Stimulated activated CD8-positive, alpha-beta memory T cell treated with anti-CD3 and anti-CD28 coated beads, Interleukin-4, amount 100 ng/mL, for 4 hours (primary cell): ENCODE measurements around the gene OR3A1.
"Not testable (repeated sequence)": the region's sequence is repeated elsewhere in the genome, so short reads cannot be mapped to it uniquely, and the experiment has no call there.

Experiments used
- DNase-seq, 2 donors: peaks; one replicate each; pipeline ENCODE4 v3.0.0-alpha.2; 2020; ENCODE audit warnings: low read depth in 2 of 2, low spot score in 1 of 2

The OR3A1 gene, protein sequence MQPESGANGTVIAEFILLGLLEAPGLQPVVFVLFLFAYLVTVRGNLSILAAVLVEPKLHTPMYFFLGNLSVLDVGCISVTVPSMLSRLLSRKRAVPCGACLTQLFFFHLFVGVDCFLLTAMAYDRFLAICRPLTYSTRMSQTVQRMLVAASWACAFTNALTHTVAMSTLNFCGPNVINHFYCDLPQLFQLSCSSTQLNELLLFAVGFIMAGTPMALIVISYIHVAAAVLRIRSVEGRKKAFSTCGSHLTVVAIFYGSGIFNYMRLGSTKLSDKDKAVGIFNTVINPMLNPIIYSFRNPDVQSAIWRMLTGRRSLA

DNA sequence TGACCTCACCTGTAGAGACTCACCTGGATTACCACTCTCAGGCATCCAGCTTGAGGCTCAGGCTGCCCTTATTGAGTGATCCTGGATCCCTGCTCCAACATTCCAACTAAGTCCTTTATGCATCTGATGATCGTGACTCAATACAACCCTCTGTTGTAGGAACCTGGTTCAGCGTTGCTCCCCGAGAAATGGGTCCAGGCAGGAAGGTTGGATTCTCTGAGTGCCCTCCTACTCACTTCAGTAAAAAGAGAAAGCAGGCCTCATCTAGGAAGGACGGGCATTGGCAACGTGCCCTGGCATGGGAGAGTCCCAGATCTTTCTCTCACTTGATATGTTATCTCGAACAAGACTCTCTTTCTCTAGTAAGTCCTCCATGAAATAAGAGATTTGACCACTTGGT is at the start of gene OR3A1:
Gene OR3A1 (minus strand): TSS at position 101 of the 400 bp plus-strand sequence. CDS start 5,778 bp downstream, outside the sequence.
- no peak for DNase-seq

DNA sequence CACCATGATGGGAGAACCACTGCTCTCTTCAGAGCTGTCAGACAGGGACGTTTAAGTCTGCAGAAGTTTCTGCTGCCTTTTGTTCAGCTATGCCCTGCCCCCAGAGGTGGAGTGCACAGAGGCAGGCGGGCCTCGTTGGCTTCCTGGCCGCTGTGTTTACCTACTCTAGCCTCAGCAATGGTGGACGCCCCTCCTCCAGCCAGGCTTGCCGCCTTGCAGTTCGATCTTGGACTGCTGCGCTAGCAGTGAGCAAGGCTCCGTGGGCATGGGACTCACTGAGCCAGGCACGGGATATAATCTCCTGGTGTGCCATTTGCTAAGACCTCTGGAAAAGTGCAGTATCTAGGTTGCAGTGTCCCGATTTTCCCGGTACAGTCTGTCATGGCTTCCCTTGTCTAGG is 44.6 kb upstream of the OR3A1 start:
- DNase-seq = not testable (repeated sequence)

DNA sequence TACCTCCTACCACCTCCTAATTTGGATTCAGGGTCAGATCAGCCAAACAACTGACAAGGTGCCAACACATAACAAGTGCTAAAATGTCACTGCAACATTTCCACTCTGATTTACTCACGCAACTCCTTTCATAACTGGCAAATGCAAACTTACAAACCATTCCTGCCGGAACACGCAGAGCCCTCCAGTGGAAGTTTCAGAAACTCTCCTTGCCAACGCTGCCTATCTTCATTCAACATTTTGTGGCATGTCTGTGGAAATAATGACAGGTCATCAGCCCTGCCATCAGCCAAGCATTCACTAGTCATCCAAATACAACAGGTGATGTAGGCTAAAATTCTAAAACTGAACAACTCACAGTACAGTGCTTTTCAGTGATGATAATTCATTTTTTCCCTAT is 37.7 kb upstream of the OR3A1 start:
- DNase-seq = no peak

DNA sequence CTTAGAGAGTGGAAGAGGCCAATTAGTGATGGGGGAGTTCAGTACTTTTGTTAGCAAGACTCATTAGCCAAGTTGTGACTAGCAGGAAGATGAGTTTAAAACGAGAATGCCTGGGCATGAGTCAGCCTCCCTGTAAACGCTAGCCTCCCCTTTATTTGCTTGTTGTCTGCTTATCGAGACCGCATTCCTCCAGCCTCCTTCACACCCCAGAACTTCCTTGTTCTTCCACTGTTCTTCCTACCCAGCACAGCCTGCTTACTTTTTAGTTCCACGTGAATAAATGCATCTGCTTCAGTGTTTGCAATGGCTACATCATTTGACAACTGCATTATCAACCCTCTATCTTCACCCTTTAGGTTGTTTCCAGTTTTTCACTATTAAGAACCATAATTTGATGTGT is 20.2 kb upstream of the OR3A1 start:
- no peak for DNase-seq

DNA sequence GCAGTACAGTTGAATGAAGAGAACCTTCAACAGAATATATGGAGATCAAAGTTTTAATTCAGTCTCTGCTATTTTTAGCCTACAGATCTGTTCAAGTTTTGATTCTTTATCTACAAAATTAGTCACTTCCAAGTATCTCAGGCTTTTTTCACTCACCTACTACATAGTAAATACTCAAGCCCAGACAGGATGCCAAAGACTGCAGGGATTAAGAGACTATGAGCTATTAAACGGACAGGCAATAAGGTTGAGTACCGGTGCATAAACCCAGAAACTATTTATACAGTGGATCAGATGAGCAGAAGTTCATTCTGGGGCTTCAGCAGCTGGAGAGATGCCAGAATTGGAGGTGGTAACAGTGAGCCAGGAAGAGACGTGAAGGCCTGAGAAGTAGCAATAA is 18.7 kb upstream of the OR3A1 start:
- no peak for DNase-seq

DNA sequence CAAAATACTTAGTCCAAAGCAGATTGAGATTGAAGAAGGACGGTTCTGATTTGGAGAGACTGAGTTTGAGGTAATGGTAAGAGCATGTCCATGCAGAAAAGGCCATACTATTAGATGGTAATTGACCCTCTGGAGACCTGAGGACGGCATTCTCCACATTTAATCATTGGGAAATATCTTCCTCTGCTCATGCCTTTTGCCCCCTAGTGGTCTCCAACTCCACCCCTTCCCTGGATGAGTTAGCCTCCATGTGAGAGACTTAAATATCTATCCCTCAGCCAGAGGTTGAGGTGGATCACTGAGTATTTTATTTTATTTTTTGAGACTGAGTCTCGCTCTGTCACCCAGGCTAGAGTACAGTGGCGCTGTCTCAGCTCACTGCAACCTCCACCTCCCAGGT is 10.4 kb upstream of the OR3A1 start:
- DNase-seq = no peak

DNA sequence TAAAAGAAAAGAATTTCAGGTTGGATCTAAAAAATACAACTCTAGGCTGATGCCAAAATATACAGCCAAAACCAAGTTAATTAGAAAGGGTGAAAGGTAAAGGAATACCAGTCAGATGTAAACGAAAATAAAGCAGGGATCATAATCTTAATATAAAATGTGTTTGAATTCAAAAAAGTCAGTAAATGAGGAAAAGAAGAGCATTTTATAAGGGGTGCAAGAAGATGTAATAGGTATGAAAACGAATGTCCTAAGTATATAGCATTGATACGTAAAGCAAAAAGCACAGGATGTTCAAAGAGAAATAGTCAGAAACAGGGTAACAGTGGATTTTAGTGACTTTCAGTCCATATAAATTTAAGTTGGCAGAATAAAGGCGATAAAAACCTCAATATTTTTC is 2.5 kb downstream of the OR3A1 start:
- no peak for DNase-seq

DNA sequence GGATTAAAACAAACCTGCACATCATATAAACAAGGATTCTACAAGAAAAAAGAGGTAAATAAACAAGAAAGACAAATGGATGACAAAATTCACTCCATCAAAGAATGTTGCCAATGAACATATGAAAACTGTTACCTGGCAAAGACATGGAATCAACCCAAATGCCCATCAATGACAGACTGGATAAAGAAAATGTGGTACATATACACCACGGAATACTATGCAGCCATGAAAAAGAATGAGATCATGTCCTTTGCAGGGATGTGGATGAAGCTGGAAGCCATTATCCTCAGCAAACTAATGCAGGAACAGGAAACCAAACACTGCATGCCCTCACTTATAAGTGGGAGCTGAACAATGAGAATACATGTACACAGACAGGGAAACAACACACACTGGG is 4.6 kb downstream of the OR3A1 start:
- DNase-seq = not testable (repeated sequence)

DNA sequence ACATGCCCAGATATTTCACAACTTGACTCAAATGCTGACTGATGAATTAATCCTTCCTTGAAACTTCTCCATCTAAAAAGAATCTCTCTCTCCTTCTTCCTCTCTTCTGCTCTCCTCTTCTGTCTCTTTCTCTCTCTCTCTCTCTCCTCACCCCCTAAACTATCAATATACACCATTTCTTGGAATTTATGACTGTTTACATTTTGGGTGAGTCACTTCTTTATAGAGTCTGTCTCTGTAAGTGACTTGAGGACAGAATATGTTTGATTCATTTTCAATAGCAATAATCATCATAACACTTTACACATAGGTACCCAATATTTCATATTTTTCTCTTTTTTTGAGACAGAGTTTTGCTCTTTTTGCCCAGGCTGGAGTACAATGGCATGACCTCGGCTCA is 15.3 kb downstream of the OR3A1 start:
- DNase-seq = no peak

DNA sequence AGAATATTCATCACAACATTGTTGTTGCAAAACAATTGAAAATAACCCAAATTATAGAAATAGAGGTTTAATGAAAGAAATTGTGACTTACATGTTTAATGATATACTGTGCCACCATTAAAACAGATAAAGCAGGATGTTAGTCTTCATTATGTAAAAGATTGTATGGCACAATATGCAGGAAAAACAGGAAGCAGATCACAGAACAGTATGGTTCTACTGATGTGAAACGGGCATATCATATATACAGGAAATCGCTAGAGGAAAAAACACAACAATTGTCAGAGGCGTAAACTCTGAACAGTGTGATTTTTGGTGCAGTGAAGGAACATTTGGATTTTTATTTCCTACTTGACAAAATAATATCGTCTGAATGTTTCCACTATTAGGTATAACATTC is 22.0 kb downstream of the OR3A1 start:
- DNase-seq = no peak

DNA sequence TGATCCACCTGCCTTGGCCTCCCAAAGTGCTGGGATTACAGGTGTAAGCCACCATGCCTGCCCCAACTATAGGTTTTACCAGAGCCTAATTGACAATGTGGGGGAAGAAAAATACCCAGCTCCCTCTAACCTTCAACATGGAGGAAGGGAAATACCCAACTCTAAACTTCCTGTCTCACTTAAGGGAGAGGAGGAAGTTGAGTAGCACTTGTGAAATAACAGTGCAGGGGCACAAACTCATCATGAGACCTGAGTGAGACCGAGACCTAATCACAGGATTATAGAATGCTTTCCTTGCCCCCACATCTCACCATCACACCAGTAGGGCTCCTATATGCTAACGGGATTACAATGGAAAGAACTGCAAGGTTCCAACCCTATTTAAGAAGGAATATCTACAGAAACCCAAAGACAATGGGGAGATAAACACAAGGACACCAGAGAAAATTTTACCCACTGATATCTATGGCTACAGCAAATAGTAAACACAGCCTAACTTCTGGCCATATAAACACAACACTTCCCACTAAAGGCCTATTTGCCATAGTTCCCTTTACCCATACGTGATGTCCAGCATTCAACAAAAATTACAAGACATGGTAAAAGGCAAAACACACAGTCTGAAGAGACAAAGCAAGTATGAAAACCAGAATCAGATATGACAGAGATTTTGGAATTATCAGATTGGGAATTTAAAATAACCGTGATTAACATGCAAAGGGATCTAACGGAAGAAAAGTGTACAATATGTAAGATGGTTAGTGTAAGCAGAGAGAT is 26.9 kb downstream of the OR3A1 start:
- DNase-seq = no peak

DNA sequence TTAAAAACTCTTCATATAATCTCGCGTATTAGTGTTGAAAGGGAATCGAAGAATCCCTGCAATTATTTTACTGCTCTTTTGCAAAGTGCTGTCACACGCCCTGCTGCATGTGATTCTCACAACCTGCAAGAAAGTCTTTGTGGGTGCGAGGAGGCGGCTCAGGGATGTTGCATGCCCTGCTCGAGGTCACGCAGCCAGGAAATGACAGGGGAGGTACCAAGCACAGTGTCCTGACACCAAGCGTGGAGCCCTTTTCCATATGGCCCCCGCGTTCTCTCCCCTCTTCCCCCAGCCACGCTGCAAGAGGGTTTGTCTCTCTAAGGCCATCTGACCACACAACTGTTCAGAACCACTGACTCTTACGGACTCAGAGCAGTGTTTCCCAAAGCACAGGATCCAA is 37.6 kb downstream of the OR3A1 start:
- no peak for DNase-seq

DNA sequence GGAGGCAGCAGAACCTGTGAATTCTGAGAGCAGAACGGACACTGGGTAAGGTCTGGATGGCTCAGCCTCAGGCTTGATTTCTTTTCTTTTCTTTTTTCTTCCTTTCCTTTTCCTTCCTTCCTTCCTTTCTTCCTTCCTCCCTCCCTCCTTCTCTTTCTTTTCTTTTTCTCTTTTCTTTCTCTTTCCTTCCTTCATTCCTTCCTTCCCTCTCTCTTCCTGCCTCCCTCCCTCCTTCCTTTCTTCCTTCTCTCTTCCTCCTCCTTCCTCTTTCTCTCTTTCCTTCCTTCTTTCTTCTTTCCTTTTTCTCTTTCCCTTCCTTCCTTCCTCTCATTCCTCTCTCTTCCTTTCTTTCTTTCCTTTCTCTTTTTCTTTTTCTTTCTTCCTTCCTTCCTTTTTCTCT is 38.0 kb downstream of the OR3A1 start:
- DNase-seq = no peak

DNA sequence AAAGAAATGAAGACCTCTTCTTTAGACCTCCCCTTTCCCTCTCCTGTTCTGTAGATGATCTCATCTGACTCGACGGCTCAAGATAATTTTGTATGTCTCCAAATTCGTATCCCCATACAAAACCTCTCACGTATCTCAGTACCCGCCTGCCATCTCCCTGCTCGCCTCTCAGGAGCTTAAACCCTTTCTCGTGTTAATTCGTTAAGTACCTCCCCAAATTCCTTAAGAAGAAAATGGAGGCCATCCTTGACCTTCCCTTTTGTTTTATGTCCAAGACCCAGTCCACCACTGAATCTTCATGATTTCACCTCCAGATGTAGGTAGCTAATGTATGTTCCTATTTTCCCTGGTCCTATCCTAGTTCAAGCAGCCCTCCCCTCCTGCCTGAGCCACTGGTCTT is 41.6 kb downstream of the OR3A1 start:
- DNase-seq = no peak

DNA sequence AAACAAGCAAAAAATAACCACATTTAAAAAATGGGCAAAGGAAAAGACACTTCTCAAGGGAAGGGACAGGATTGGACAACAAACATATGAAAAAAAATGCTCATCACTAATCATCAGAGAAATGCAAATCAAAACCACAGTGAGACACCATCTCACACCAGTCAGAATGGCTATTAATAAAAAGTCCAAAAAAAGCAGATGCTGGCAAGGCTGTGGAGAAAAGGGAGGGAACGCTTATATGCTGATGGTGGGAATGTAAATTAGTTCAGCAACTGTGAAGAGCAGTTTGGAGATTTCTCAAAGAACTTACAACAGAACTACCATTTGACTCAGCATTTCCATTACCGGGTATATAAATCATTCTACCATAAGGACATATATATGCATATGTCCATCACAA is 49.1 kb downstream of the OR3A1 start:
- not testable (repeated sequence) for DNase-seq

DNA sequence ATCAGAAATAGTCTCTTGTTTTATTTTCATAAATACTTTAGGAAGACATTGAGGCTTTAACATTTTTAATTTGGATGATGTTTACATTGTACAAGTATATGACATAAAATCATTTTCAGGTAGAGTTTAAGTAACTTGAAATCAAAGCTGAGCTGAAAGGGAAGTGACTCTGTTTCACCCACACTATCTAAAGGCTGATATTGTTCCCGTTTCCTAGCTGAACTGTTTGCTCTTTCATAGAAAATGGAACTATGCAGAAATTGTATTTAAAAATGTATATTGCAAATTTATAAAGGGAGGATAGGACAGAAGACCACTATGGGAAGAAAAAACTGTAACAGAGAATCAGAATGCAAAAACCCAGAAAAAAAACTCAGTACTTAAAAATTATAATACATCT is 53.3 kb downstream of the OR3A1 start:
- not testable (repeated sequence) for DNase-seq

DNA sequence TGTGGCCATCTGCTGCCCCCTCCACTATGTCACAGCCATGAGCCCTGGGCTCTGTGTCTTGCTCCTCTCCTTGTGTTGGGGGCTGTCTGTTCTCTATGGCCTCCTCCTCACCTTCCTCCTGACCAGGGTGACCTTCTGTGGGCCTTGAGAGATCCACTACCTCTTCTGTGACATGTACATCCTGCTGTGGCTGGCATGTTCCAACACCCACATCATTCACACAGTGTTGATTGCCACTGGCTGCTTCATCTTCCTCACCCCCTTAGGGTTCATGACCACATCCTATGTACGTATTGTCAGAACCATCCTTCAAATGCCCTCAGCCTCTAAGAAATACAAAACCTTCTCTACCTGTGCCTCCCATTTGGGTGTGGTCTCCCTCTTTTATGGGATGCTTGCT is 57.1 kb downstream of the OR3A1 start:
- DNase-seq = not testable (repeated sequence)
